Coronary artery (tissue), 2 donors: ENCODE results near the gene SLC7A6.

Experiments
- DNase-seq: peaks from one replicate; pipeline ENCODE4 v3.0.0-alpha.2; 2017; ENCODE audit warnings: low spot score
- H3K27ac ChIP-seq, 2 donors: fragments of 200-600 bp; sonication (generic); one replicate each; pipeline ENCODE4 v1.5.1; 2016 to 2019
- H3K4me3 ChIP-seq: fragments of 200-600 bp; sonication (generic); 2 replicates; pipeline ENCODE4 v1.5.1; 2016; ENCODE audit warnings: mild to moderate bottlenecking, moderate library complexity
- CTCF ChIP-seq: fragments of 200-600 bp; sonication (generic); IDR thresholded peaks from one replicate; pipeline ENCODE4 v1.5.1; 2019; ENCODE audit warnings: antibody characterized with exemption

The SLC7A6 gene

GRCh38 chr16:68324780-68325357, 60.5 kb downstream of the SLC7A6 start:
- Histone ChIP-seq H3K27ac (no peak overlapping the region), H3K4me3 (no peak overlapping the region)
- DNase-seq: peak; percentile 64
- TF ChIP-seq CTCF: no peak

- no peak overlapping the region for H3K27ac ChIP-seq
- peak; percentile 84 for TF ChIP-seq CTCF
- DNase-seq: peak; percentile 80
- no peak overlapping the region for H3K4me3 ChIP-seq
Measured at GRCh38 chr16:68328151-68328859, 64.0 kb downstream of the SLC7A6 start.

- no peak overlapping the region for H3K27ac ChIP-seq
- no peak for DNase-seq
- no peak overlapping the region for H3K4me3 ChIP-seq
- TF ChIP-seq CTCF: no peak
Measured at GRCh38 chr16:68328860-68329390, 64.6 kb downstream of the SLC7A6 start.

GRCh38 chr16:68331879-68332410, 67.6 kb downstream of the SLC7A6 start:
- H3K27ac ChIP-seq: peak overlapping the region; percentile 30 to 77
- no peak overlapping the region for H3K4me3 ChIP-seq
- TF ChIP-seq CTCF: no peak
- DNase-seq: no peak

GRCh38 chr16:68332411-68333121, 68.2 kb downstream of the SLC7A6 start:
- Histone ChIP-seq H3K27ac (peak overlapping the region; percentile 30 to 77), H3K4me3 (no peak overlapping the region)
- no peak for DNase-seq
- no peak for TF ChIP-seq CTCF

- H3K4me3 ChIP-seq: no peak overlapping the region
- no peak for TF ChIP-seq CTCF
- H3K27ac ChIP-seq: no peak overlapping the region
Measured at GRCh38 chr16:68335175-68335574, 70.8 kb downstream of the SLC7A6 start.

More at GRCh38 chr16:68335175-68335574, 70.8 kb downstream of the SLC7A6 start:
- DNase-seq: no peak
